K562 (cell line): ENCODE data around the gene FSTL1. TPM values are rescaled to one million over a fixed set of nuclear protein-coding genes. Genes with fewer than 3 reads are reported as not detected.

Source experiments
- ATAC-seq: fragments of 200-7000 bp; cut with Tn5 transposase; 3 replicates; pipeline ENCODE4 v1.9.1; 2020; ENCODE audit warnings: moderate library complexity
- BruUV-seq: library from RNA; stranded (reverse); fragments of 400-500 nt; replicated peaks from 2 replicates; lab custom pipeline; 2021; lab: Mats Ljungman, UMichigan
- CTCF ChIA-PET: fragments of 300-600 bp; formaldehyde crosslinking; extraction: SDS; loops from one replicate; lab custom pipeline; 2021; ENCODE audit warnings: low intra/inter-chr PET ratio; lab: Yijun Ruan, JAX
- POLR2A ChIA-PET: fragments of 300-600, 350-650 bp; sonication (Branson Sonifier 250); formaldehyde crosslinking; extraction: SDS; loops from one replicate; lab custom pipeline; 2021; ENCODE audit warnings: antibody characterized with exemption, inconsistent platforms; lab: Yijun Ruan, JAX
- DNase-seq, 4 experiments: peaks; one replicate each; pipeline versions ENCODE4 v3.0.0 to v3.0.0-alpha.2; 2011 to 2018; ENCODE audit warnings: low spot score in 3 of 4, mixed read lengths in 3 of 4; ENCODE audit errors: extremely low read depth in 1 of 4
- FAIRE-seq: peaks from 2 replicates; lab custom pipeline; 2011; peaks lifted over from hg19 to GRCh38; lab: Jason Lieb, UNC
- H2AFZ ChIP-seq: 2 replicates; pipeline ENCODE4 v1.6.0; 2011; ENCODE audit warnings: low read depth, low read length, control low read depth, inconsistent platforms
- H3K27ac ChIP-seq: fragments of 200-600 bp; 3 replicates; pipeline ENCODE4 v1.8.0; 2011; ENCODE audit warnings: low read depth, mild to moderate bottlenecking, control low read depth, inconsistent platforms, low read length, moderate library complexity, mixed read lengths; ENCODE audit errors: extremely low read depth
- H3K27me3 ChIP-seq, 2 experiments: fragments of 300-600 bp in 1 of 2; 2 replicates in 1 of 2; 3 replicates in 1 of 2; pipeline versions ENCODE4 v1.6.0 to v1.8.0; 2011; ENCODE audit warnings: inconsistent platforms in 2 of 2, low read length in 2 of 2, mild to moderate bottlenecking in 1 of 2, mixed read lengths in 1 of 2, moderate library complexity in 1 of 2; ENCODE audit not compliant: control insufficient read depth in 2 of 2, insufficient read depth in 2 of 2
- H3K36me3 ChIP-seq: fragments of 300-600 bp; 3 replicates; pipeline ENCODE4 v1.8.0; 2011; ENCODE audit warnings: mild to moderate bottlenecking, low read length, inconsistent platforms; ENCODE audit not compliant: control insufficient read depth, insufficient read depth
- H3K4me1 ChIP-seq, 2 experiments: fragments of 200-600 bp in 1 of 2; replicated peaks in 1 of 2; 2 replicates in 1 of 2; 3 replicates in 1 of 2; pipeline versions ENCODE4 v1.5.1 to v1.8.0; 2011; ENCODE audit warnings: inconsistent platforms in 2 of 2, low read length in 2 of 2, mild to moderate bottlenecking in 1 of 2, mixed read lengths in 1 of 2, moderate library complexity in 1 of 2; ENCODE audit not compliant: control insufficient read depth in 2 of 2, insufficient read depth in 2 of 2
- H3K4me2 ChIP-seq: 2 replicates; pipeline ENCODE4 v1.6.1; 2011; ENCODE audit warnings: low read length, control low read depth, inconsistent platforms, mixed read lengths; ENCODE audit not compliant: insufficient read depth
- H3K4me3 ChIP-seq: fragments of 200-600 bp; sonication (generic), shearing (Covaris generic); 2 replicates; pipeline ENCODE4 v1.5.1; 2016; ENCODE audit warnings: control low read depth, inconsistent platforms
- H3K79me2 ChIP-seq: fragments of 200-600 bp; 3 replicates; pipeline ENCODE4 v1.8.0; 2011; ENCODE audit warnings: low read length, inconsistent platforms; ENCODE audit not compliant: control insufficient read depth, insufficient read depth
- H3K9ac ChIP-seq, 2 experiments: 2 replicates each; pipeline versions ENCODE4 v1.6.0 to v1.6.1; 2011; ENCODE audit warnings: low read depth in 2 of 2, low read length in 2 of 2, control low read depth in 1 of 2, inconsistent platforms in 1 of 2, mild to moderate bottlenecking in 1 of 2, mixed read lengths in 1 of 2; ENCODE audit not compliant: insufficient read depth in 1 of 2
- H3K9me1 ChIP-seq: one replicate; pipeline ENCODE4 v1.6.0; 2011; ENCODE audit warnings: inconsistent platforms, mild to moderate bottlenecking, low read length, moderate library complexity; ENCODE audit not compliant: control insufficient read depth, insufficient read depth
- H3K9me3 ChIP-seq: replicated peaks from 2 replicates; pipeline ENCODE4 v1.5.1; 2011; ENCODE audit warnings: low read depth, low read length, inconsistent platforms; ENCODE audit not compliant: control insufficient read depth, insufficient read depth
- H4K20me1 ChIP-seq: replicated peaks from 2 replicates; pipeline ENCODE4 v1.6.1; 2011; ENCODE audit warnings: low read length, inconsistent platforms, mixed read lengths; ENCODE audit not compliant: control insufficient read depth, insufficient read depth
- BACH1 ChIP-seq: fragments of 200-800 bp; sonication (Bioruptor generic); IDR thresholded peaks from 2 replicates; pipeline ENCODE4 v1.6.1; 2016; ENCODE audit warnings: missing genetic modification characterization, missing compliant biosample characterization
- GTF2A2 ChIP-seq: IDR thresholded peaks from 2 replicates; pipeline ENCODE4 v1.6.1; 2016; ENCODE audit warnings: mild to moderate bottlenecking, missing genetic modification characterization, missing compliant biosample characterization
- MED1 ChIP-seq: sonication (generic); formaldehyde crosslinking; IDR thresholded peaks from 2 replicates; pipeline ENCODE4 v1.8.1; 2023; ENCODE audit warnings: missing genetic modification reagents, borderline replicate concordance
- SOX6 ChIP-seq: fragments of 450-650 bp; IDR thresholded peaks from 2 replicates; pipeline ENCODE4 v1.6.1; 2014; ENCODE audit warnings: mild to moderate bottlenecking
- TBL1XR1 ChIP-seq, 2 experiments: IDR thresholded peaks; 2 replicates each; pipeline ENCODE4 v1.6.1; 2012; ENCODE audit warnings: improper control_type of control experiment in 2 of 2, low read length in 2 of 2, mild to moderate bottlenecking in 1 of 2
- TRIM24 ChIP-seq, 2 experiments: fragments of 450-650 bp; IDR thresholded peaks; 2 replicates each; pipeline ENCODE4 v1.6.1; 2016
- ZNF586 ChIP-seq: fragments of 450-650 bp; formaldehyde crosslinking; conservative IDR thresholded peaks from 2 replicates; pipeline ENCODE4 v1.4.0; 2020; ENCODE audit warnings: mild to moderate bottlenecking, moderate library complexity
- WGBS: fragments of 100-300 bp; shearing (Covaris generic); methylation state at CpG from one replicate; pipeline ENCODE4 v1.1.6; 2016; ENCODE audit warnings: low coverage, mixed read lengths; ENCODE audit not compliant: insufficient coverage; ENCODE audit errors: missing lambda C conversion rate; 5-methylcytosine and 5-hydroxymethylcytosine counted together
- in situ Hi-C: fragments of 300-500 bp; cut with MboI; formaldehyde crosslinking; loops from 4 replicates; pipeline ENCODE4 v1.15.0; 2018; ENCODE audit warnings: inconsistent platforms, mixed read lengths
- intact Hi-C: fragments of 100-400 bp; cut with micrococcal nuclease; formaldehyde crosslinking; loops from 2 replicates; pipeline ENCODE4 v1.14.2; 2022
- polyA plus RNA-seq, 8 experiments: library from polyadenylated mRNA; depleted of rRNA in 4 of 8; stranded (reverse) in 5 of 8; unstranded in 3 of 8; fragments of >200 nt; fragmentation: Nextera tagmentation in 2 of 8; fragmentation: Illumina TruSeq in 1 of 8; extraction: Ambion mirVana in 2 of 8; extraction: Trizol in 1 of 8; gene quantifications; 2 replicates each; pipeline versions ENCODE4 v1.2.1 to v1.2.3, GENCODE V29; 2011 to 2014; ENCODE audit warnings: inconsistent platforms in 1 of 8, missing spikeins in 1 of 8
- total RNA-seq, 7 experiments: library from RNA; depleted of rRNA in 6 of 7; stranded (reverse); fragments of >200 nt in 6 of 7; fragmentation: Illumina TruSeq in 2 of 7; extraction: Trizol in 2 of 7; gene quantifications; 2 replicates each; pipeline versions ENCODE4 v1.2.1 to v1.2.3, GENCODE V29; 2011 to 2021; ENCODE audit warnings: low replicate concordance in 1 of 7
- TF ChIP-seq, protein P1 (sequence below): sonication (generic); formaldehyde crosslinking; IDR thresholded peaks from 2 replicates; pipeline ENCODE4 v1.8.0; 2022; ENCODE audit warnings: missing genetic modification reagents, mild to moderate bottlenecking, borderline replicate concordance
- TF ChIP-seq, protein P2 (sequence below): IDR thresholded peaks from 2 replicates; pipeline ENCODE4 v1.6.1; 2016; ENCODE audit warnings: missing genetic modification characterization, missing compliant biosample characterization
- TF ChIP-seq, protein P3 (sequence below): fragments of 450-650 bp; IDR thresholded peaks from 2 replicates; pipeline ENCODE4 v1.7.1; 2018; ENCODE audit warnings: mild to moderate bottlenecking, low read depth; ENCODE audit not compliant: partially characterized antibody

Gene FSTL1
- total and polyA plus RNA-seq, 9 of the 15 experiments (the other 6 are each of a cell fraction or from before 2014, with no cell fraction given) = 0.01 to 0.58 (median 0.08) TPM; not detected in 2

DNA sequence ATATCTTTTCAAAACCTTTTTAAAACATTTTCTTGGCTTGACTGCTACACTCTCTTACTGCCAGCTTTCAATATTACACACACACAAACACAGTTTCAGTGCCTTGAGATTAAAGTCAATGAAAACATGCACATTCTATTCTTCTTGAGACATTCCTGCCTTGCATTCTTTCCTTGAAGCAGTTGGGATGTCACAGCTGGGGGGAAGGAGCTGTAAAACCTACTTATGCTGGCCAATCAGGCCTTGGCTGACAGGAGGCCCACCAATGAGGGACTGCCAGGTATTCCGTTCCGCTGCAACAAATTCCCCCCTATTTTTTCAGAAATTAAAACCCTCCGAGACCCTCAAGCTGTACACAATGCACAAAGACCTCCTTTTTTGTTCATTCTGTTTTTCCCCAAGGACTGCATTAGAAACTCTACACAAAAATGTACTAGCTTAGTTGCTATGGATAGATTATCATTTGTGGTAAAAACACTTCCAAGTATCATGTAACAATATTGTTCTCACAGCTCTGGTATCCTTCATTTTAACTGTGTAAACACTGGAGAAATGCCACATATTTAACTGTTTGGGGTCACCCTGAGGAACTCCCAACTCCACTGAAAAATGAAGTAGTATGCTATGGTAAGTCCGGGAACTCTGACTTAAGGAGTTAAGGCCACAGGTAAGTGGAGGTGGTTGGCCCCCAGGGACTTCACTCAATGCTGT, 18.5 kb downstream of the FSTL1 start:
- in situ Hi-C loops = loop anchor here (25.0 kb wide), 1 partner anchor 545 kb away; no protein-coding TSS in a partner anchor
- no peak for TF ChIP-seq BACH1 (tag)
- no peak for TF ChIP-seq GTF2A2 (tag)
- no peak for FAIRE-seq
- WGBS = 0% methylated on average over 4 of the region's 4 CpGs
- H3K36me3 ChIP-seq = no peaks in the 10 kb centered on the region
- intact Hi-C loops = no loop called here
- BruUV-seq = no TSS peak
- no peaks in the 10 kb centered on the region for H3K9me3 ChIP-seq
- no peak overlapping the region for H3K27ac ChIP-seq
- peak in 2 of 4 experiments; percentile 15 to 21 for DNase-seq
- no peaks in the 10 kb centered on the region for H3K79me2 ChIP-seq
- H4K20me1 ChIP-seq = no peaks in the 10 kb centered on the region
- no peak overlapping the region for H2AFZ ChIP-seq
- no peak for ATAC-seq
- H3K4me3 ChIP-seq = no peak overlapping the region
- H3K4me2 ChIP-seq = no peak overlapping the region
- ChIA-PET CTCF (no interaction called here), POLR2A (interaction anchor here (0.6 to 0.8 kb wide), 2 partner anchors 503 to 550 kb away, joined by 3 to 5 read pairs; no protein-coding TSS in a partner anchor)
- H3K4me1 ChIP-seq = no peaks in the 10 kb centered on the region
- H3K9ac ChIP-seq = no peak overlapping the region
- no peaks in the 10 kb centered on the region for H3K27me3 ChIP-seq
- H3K9me1 ChIP-seq = no peaks in the 10 kb centered on the region

DNA sequence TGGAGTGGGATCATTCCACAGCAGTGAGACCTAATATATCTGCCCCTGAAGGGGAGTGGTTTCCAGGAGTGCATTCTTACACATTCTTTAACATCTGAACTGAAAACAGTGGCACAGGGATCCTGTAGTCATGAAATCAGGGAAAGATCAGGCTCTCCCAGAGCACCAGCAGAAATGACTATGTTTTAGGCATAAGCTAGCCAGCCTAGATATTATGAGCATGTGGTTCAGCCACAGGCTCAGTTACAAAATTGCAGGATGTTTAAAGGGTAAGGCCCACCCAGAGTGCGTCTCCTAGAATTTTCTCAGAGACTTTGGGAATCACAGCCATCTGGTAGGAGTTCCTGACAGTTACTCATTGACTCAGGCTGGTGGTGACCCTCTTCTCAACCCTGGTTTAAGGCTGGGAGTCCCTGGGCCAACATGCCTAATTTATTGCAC, 20.9 kb downstream of the FSTL1 start:
- Histone ChIP-seq H3K4me2 (no peak overlapping the region), H3K9ac (no peak overlapping the region), H3K36me3 (no peaks in the 10 kb centered on the region), H3K9me1 (no peaks in the 10 kb centered on the region), H3K4me3 (no peak overlapping the region), H3K27ac (no peak overlapping the region), H3K79me2 (no peaks in the 10 kb centered on the region), H2AFZ (no peak overlapping the region), H3K9me3 (no peaks in the 10 kb centered on the region), H3K27me3 (no peaks in the 10 kb centered on the region), H4K20me1 (no peaks in the 10 kb centered on the region), H3K4me1 (no peaks in the 10 kb centered on the region)
- ChIA-PET CTCF (no interaction called here), POLR2A (no interaction called here)
- no peak for DNase-seq
- FAIRE-seq = no peak
- intact Hi-C loops (no loop called here), in situ Hi-C loops (loop anchor here (25.0 kb wide), 1 partner anchor 543 kb away; no protein-coding TSS in a partner anchor)
- 0% methylated on average over 1 of the region's 1 CpG for WGBS
- ATAC-seq = no peak
- no TSS peak for BruUV-seq
- TF ChIP-seq TRIM24 (IDR thresholded peaks at IDR 0.05) = no peak
- TF ChIP-seq, protein P1, sequence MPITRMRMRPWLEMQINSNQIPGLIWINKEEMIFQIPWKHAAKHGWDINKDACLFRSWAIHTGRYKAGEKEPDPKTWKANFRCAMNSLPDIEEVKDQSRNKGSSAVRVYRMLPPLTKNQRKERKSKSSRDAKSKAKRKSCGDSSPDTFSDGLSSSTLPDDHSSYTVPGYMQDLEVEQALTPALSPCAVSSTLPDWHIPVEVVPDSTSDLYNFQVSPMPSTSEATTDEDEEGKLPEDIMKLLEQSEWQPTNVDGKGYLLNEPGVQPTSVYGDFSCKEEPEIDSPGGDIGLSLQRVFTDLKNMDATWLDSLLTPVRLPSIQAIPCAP = no peak
- no peak for TF ChIP-seq ZNF586 (CRISPR knock-in tag)
- TF ChIP-seq, protein P2, sequence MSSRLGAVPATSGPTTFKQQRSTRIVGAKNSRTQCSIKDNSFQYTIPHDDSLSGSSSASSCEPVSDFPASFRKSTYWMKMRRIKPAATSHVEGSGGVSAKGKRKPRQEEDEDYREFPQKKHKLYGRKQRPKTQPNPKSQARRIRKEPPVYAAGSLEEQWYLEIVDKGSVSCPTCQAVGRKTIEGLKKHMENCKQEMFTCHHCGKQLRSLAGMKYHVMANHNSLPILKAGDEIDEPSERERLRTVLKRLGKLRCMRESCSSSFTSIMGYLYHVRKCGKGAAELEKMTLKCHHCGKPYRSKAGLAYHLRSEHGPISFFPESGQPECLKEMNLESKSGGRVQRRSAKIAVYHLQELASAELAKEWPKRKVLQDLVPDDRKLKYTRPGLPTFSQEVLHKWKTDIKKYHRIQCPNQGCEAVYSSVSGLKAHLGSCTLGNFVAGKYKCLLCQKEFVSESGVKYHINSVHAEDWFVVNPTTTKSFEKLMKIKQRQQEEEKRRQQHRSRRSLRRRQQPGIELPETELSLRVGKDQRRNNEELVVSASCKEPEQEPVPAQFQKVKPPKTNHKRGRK (tag) = no peak
- no peak for TF ChIP-seq MED1 (CRISPR knock-in tag)
- no peak for TF ChIP-seq TBL1XR1 (IDR thresholded peaks at IDR 0.05; ENCODE audit: low read length in 2 of 2)
- TF ChIP-seq, protein P3, sequence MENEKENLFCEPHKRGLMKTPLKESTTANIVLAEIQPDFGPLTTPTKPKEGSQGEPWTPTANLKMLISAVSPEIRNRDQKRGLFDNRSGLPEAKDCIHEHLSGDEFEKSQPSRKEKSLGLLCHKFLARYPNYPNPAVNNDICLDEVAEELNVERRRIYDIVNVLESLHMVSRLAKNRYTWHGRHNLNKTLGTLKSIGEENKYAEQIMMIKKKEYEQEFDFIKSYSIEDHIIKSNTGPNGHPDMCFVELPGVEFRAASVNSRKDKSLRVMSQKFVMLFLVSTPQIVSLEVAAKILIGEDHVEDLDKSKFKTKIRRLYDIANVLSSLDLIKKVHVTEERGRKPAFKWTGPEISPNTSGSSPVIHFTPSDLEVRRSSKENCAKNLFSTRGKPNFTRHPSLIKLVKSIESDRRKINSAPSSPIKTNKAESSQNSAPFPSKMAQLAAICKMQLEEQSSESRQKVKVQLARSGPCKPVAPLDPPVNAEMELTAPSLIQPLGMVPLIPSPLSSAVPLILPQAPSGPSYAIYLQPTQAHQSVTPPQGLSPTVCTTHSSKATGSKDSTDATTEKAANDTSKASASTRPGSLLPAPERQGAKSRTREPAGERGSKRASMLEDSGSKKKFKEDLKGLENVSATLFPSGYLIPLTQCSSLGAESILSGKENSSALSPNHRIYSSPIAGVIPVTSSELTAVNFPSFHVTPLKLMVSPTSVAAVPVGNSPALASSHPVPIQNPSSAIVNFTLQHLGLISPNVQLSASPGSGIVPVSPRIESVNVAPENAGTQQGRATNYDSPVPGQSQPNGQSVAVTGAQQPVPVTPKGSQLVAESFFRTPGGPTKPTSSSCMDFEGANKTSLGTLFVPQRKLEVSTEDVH = no peak
- TF ChIP-seq SOX6 = no peak
